HepG2 (cell line): ENCODE measurements around the gene SAXO1. TPM values are rescaled to one million over a fixed set of nuclear protein-coding genes. Genes with fewer than 3 reads are reported as not detected.

Source experiments
- ATAC-seq: fragments of 200-7000 bp; cut with Tn5 transposase; 3 replicates; pipeline ENCODE4 v1.9.1; 2020; ENCODE audit warnings: mild to moderate bottlenecking, moderate library complexity
- BruUV-seq: library from RNA; stranded (reverse); fragments of 400-500 nt; replicated peaks from 2 replicates; lab custom pipeline; 2021; lab: Mats Ljungman, UMichigan
- CTCF ChIA-PET: fragments of 300-600 bp; formaldehyde crosslinking; extraction: SDS; loops from one replicate; lab custom pipeline; 2021; ENCODE audit warnings: low total read pairs, inconsistent platforms, low intra/inter-chr PET ratio; lab: Yijun Ruan, JAX
- POLR2A ChIA-PET: fragments of 350-600 bp; sonication (Branson Sonifier 250); formaldehyde crosslinking; loops from one replicate; lab custom pipeline; 2020; ENCODE audit warnings: antibody characterized with exemption, inconsistent platforms; lab: Yijun Ruan, JAX
- DNase-seq: peaks from one replicate; pipeline ENCODE4 v3.0.0-alpha.2; 2015; ENCODE audit warnings: low spot score
- FAIRE-seq: peaks from 3 replicates; lab custom pipeline; 2011; peaks lifted over from hg19 to GRCh38; lab: Jason Lieb, UNC
- H2AFZ ChIP-seq: one replicate; pipeline ENCODE4 v1.6.1; 2011; ENCODE audit warnings: low read length, inconsistent platforms
- H3K27ac ChIP-seq: fragments of 300-600 bp; 3 replicates; pipeline ENCODE4 v1.8.0; 2011; ENCODE audit warnings: mixed run types, mild to moderate bottlenecking, mixed read lengths, low read length, inconsistent platforms; ENCODE audit not compliant: insufficient read depth; ENCODE audit errors: extremely low read length
- H3K27me3 ChIP-seq, 2 experiments: fragments of 200-600 bp in 1 of 2; 2 replicates in 1 of 2; 3 replicates in 1 of 2; pipeline versions ENCODE4 v1.6.0 to v1.8.0; 2011; ENCODE audit warnings: low read length in 2 of 2, mild to moderate bottlenecking in 2 of 2, moderate library complexity in 2 of 2, inconsistent platforms in 1 of 2; ENCODE audit not compliant: insufficient read depth in 2 of 2, control insufficient read depth in 1 of 2
- H3K36me3 ChIP-seq, 2 experiments: fragments of 200-600 bp in 1 of 2; replicated peaks in 1 of 2; 2 replicates in 1 of 2; 3 replicates in 1 of 2; pipeline versions ENCODE4 v1.5.1 to v1.8.0; 2011; ENCODE audit warnings: low read length in 2 of 2, inconsistent platforms in 1 of 2; ENCODE audit not compliant: insufficient read depth in 2 of 2, control insufficient read depth in 1 of 2
- H3K4me1 ChIP-seq: 2 replicates; pipeline ENCODE4 v1.5.1; 2012; ENCODE audit warnings: low read length, inconsistent platforms; ENCODE audit not compliant: insufficient read depth
- H3K4me2 ChIP-seq: 2 replicates; pipeline ENCODE4 v1.6.0; 2011; ENCODE audit warnings: low read depth, low read length, inconsistent platforms
- H3K4me3 ChIP-seq, 3 experiments: fragments of 200-600 bp in 1 of 3; sonication (generic), shearing (Covaris generic) in 1 of 3; replicated peaks in 1 of 3; 2 replicates each; pipeline ENCODE4 v1.5.1; 2011 to 2016; ENCODE audit warnings: low read length in 3 of 3, inconsistent platforms in 2 of 3, low read depth in 2 of 3, mild to moderate bottlenecking in 2 of 3, control low read depth in 1 of 3, mixed read lengths in 1 of 3; ENCODE audit not compliant: insufficient read depth in 1 of 3
- H3K79me2 ChIP-seq: one replicate; pipeline ENCODE4 v1.6.1; 2011; ENCODE audit warnings: low read length, inconsistent platforms; ENCODE audit not compliant: insufficient read depth
- H3K9ac ChIP-seq: 2 replicates; pipeline ENCODE4 v1.6.0; 2011; ENCODE audit warnings: mild to moderate bottlenecking, low read depth, low read length, inconsistent platforms; ENCODE audit not compliant: insufficient read depth
- H3K9me3 ChIP-seq: 2 replicates; pipeline ENCODE4 v1.5.1; 2012; ENCODE audit warnings: mild to moderate bottlenecking, low read length
- H4K20me1 ChIP-seq: 2 replicates; pipeline ENCODE4 v1.6.0; 2011; ENCODE audit warnings: inconsistent platforms, mild to moderate bottlenecking, low read length, moderate library complexity; ENCODE audit not compliant: insufficient read depth
- CHD2 ChIP-seq: IDR thresholded peaks from 2 replicates; pipeline ENCODE4 v1.6.1; 2011; ENCODE audit warnings: low read depth, low read length, improper control_type of control experiment
- CREB1 ChIP-seq, 2 experiments: fragments of 450-650 bp in 1 of 2; IDR thresholded peaks; 2 replicates each; pipeline ENCODE4 v1.6.1; 2016 to 2017; ENCODE audit warnings: control low read depth in 1 of 2, mild to moderate bottlenecking in 1 of 2, missing compliant biosample characterization in 1 of 2, missing genetic modification characterization in 1 of 2
- DMAP1 ChIP-seq: IDR thresholded peaks from 2 replicates; pipeline ENCODE4 v1.6.1; 2016
- FOXC1 ChIP-seq: sonication (generic); formaldehyde crosslinking; IDR thresholded peaks from 2 replicates; pipeline ENCODE4 v1.8.0; 2022; ENCODE audit warnings: mild to moderate bottlenecking, missing genetic modification reagents, borderline replicate concordance
- GABPB1 ChIP-seq: IDR thresholded peaks from 2 replicates; pipeline ENCODE4 v1.6.1; 2016; ENCODE audit warnings: mild to moderate bottlenecking, missing genetic modification reagents, moderate library complexity, missing compliant biosample characterization
- HMGA1 ChIP-seq: sonication (generic); formaldehyde crosslinking; conservative IDR thresholded peaks from 2 replicates; pipeline ENCODE4 v1.4.0; 2020; ENCODE audit warnings: missing genetic modification reagents
- KLF6 ChIP-seq: IDR thresholded peaks from 2 replicates; pipeline ENCODE4 v1.8.0; 2016; ENCODE audit warnings: missing biosample characterization, missing genetic modification reagents
- KMT2A ChIP-seq: sonication (generic); formaldehyde crosslinking; IDR thresholded peaks from 2 replicates; pipeline ENCODE4 v1.4.0; 2020; ENCODE audit warnings: missing genetic modification reagents
- MEIS2 ChIP-seq: sonication (generic); formaldehyde crosslinking; IDR thresholded peaks from 2 replicates; pipeline ENCODE4 v1.9.0; 2021; ENCODE audit warnings: mild to moderate bottlenecking, missing genetic modification reagents
- MYNN ChIP-seq: sonication (generic); formaldehyde crosslinking; IDR thresholded peaks from 2 replicates; pipeline ENCODE4 v1.4.0; 2020; ENCODE audit warnings: mild to moderate bottlenecking, low read depth, missing genetic modification reagents
- RFX5 ChIP-seq: IDR thresholded peaks from 2 replicates; pipeline ENCODE4 v1.6.1; 2011; ENCODE audit warnings: low read depth, low read length, improper control_type of control experiment
- SALL1 ChIP-seq: sonication (generic); formaldehyde crosslinking; IDR thresholded peaks from 2 replicates; pipeline ENCODE4 v1.8.0; 2022; ENCODE audit warnings: mild to moderate bottlenecking, missing genetic modification reagents
- SMAD9 ChIP-seq: sonication (generic); formaldehyde crosslinking; IDR thresholded peaks from 2 replicates; pipeline ENCODE4 v1.5.1; 2020; ENCODE audit warnings: mild to moderate bottlenecking, missing genetic modification reagents
- ZNF552 ChIP-seq: sonication (generic); formaldehyde crosslinking; IDR thresholded peaks from 2 replicates; pipeline ENCODE4 v1.9.0; 2022; ENCODE audit warnings: missing genetic modification reagents, mild to moderate bottlenecking, borderline replicate concordance
- ZNF572 ChIP-seq: sonication (generic); formaldehyde crosslinking; IDR thresholded peaks from 2 replicates; pipeline ENCODE4 v1.5.1; 2020; ENCODE audit warnings: mild to moderate bottlenecking, missing genetic modification reagents
- ZNF616 ChIP-seq: sonication (generic); formaldehyde crosslinking; IDR thresholded peaks from 2 replicates; pipeline ENCODE4 v1.5.0; 2020; ENCODE audit warnings: low read depth, mild to moderate bottlenecking, missing genetic modification reagents
- in situ Hi-C: cut with HindIII; loops from 2 replicates; pipeline ENCODE4 v1.10.0; 2017; ENCODE audit warnings: low pct_unique_long_range_greater_than_20kb; ENCODE audit not compliant: extremely low pct_ligation_motif_present
- intact Hi-C: fragments of 100-400 bp; cut with micrococcal nuclease; formaldehyde crosslinking; loops from one replicate; pipeline ENCODE4 v1.10.0; 2022; ENCODE audit not compliant: unreplicated experiment
- polyA plus RNA-seq, 8 experiments: library from polyadenylated mRNA; depleted of rRNA in 3 of 8; stranded (reverse) in 7 of 8; unstranded in 1 of 8; fragments of >200 nt; fragmentation: Illumina TruSeq in 4 of 8; extraction: Trizol in 4 of 8; gene quantifications; 2 replicates each; pipeline versions ENCODE4 v1.2.1 to v1.2.3, GENCODE V29; 2011 to 2016; ENCODE audit warnings: low read depth in 4 of 8, missing spikeins in 1 of 8, mixed read lengths in 1 of 8; ENCODE audit not compliant: insufficient read depth in 1 of 8
- total RNA-seq, 5 experiments: library from RNA; depleted of rRNA; stranded (reverse); fragments of >200 nt; fragmentation: Illumina TruSeq; extraction: Trizol; gene quantifications; 2 replicates each; pipeline ENCODE4 v1.2.3, GENCODE V29; 2016; ENCODE audit warnings: low read depth in 1 of 5
- TF ChIP-seq, protein P1 (sequence below): sonication (generic); formaldehyde crosslinking; IDR thresholded peaks from 2 replicates; pipeline ENCODE4 v1.5.1; 2020; ENCODE audit warnings: missing genetic modification reagents, mild to moderate bottlenecking, borderline replicate concordance
- TF ChIP-seq, protein P2 (sequence below): sonication (generic); formaldehyde crosslinking; IDR thresholded peaks from 2 replicates; pipeline ENCODE4 v1.4.0; 2020; ENCODE audit warnings: mild to moderate bottlenecking, missing genetic modification reagents
- TF ChIP-seq, protein P3 (sequence below): sonication (generic); formaldehyde crosslinking; IDR thresholded peaks from 2 replicates; pipeline ENCODE4 v1.5.0; 2020; ENCODE audit warnings: missing genetic modification reagents

SAXO1 gene
- total and polyA plus RNA-seq, 2 of the 13 experiments (the other 11 are each of a cell fraction or from before 2014, with no cell fraction given), result not detected

GRCh38 chr9:18988003-18988402 is 45.0 kb downstream of the SAXO1 start:
- no peak for TF ChIP-seq ZNF616
- TF ChIP-seq, protein P1, sequence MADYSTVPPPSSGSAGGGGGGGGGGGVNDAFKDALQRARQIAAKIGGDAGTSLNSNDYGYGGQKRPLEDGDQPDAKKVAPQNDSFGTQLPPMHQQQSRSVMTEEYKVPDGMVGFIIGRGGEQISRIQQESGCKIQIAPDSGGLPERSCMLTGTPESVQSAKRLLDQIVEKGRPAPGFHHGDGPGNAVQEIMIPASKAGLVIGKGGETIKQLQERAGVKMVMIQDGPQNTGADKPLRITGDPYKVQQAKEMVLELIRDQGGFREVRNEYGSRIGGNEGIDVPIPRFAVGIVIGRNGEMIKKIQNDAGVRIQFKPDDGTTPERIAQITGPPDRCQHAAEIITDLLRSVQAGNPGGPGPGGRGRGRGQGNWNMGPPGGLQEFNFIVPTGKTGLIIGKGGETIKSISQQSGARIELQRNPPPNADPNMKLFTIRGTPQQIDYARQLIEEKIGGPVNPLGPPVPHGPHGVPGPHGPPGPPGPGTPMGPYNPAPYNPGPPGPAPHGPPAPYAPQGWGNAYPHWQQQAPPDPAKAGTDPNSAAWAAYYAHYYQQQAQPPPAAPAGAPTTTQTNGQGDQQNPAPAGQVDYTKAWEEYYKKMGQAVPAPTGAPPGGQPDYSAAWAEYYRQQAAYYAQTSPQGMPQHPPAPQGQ (CRISPR knock-in tag), result no peak
- no peak for TF ChIP-seq MYNN
- no peak for TF ChIP-seq MEIS2 (CRISPR knock-in tag)
- TF ChIP-seq ZNF552 (CRISPR knock-in tag), result no peak
- TF ChIP-seq GABPB1 (CRISPR knock-in tag), result no peak
- TF ChIP-seq SMAD9 (CRISPR knock-in tag), result no peak
- no peak for TF ChIP-seq FOXC1 (CRISPR knock-in tag)
- no peak for TF ChIP-seq KMT2A (CRISPR knock-in tag)
- TF ChIP-seq, protein P2, sequence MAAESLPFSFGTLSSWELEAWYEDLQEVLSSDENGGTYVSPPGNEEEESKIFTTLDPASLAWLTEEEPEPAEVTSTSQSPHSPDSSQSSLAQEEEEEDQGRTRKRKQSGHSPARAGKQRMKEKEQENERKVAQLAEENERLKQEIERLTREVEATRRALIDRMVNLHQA (CRISPR knock-in tag), result no peak
- TF ChIP-seq DMAP1 (CRISPR knock-in tag), result no peak
- TF ChIP-seq CHD2, result no peak
- TF ChIP-seq, protein P3, sequence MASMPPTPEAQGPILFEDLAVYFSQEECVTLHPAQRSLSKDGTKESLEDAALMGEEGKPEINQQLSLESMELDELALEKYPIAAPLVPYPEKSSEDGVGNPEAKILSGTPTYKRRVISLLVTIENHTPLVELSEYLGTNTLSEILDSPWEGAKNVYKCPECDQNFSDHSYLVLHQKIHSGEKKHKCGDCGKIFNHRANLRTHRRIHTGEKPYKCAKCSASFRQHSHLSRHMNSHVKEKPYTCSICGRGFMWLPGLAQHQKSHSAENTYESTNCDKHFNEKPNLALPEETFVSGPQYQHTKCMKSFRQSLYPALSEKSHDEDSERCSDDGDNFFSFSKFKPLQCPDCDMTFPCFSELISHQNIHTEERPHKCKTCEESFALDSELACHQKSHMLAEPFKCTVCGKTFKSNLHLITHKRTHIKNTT (CRISPR knock-in tag), result no peak
- no peak for TF ChIP-seq KLF6 (CRISPR knock-in tag)
- no peak for TF ChIP-seq HMGA1 (CRISPR knock-in tag)
- TF ChIP-seq SALL1 (CRISPR knock-in tag), result no peak
- TF ChIP-seq RFX5, result no peak
- TF ChIP-seq CREB1 (IDR thresholded peaks at IDR 0.05), result no peak
- no peak for TF ChIP-seq CREB1 (CRISPR knock-in tag; IDR thresholded peaks at IDR 0.05)
- TF ChIP-seq ZNF572, result no peak
- Histone ChIP-seq H3K27me3 (no peaks in the 10 kb centered on the region), H3K4me3 (no peak overlapping the region), H3K79me2 (no peaks in the 10 kb centered on the region), H3K36me3 (no peaks in the 10 kb centered on the region), H3K9ac (no peak overlapping the region), H3K9me3 (no peaks in the 10 kb centered on the region), H3K4me1 (no peaks in the 10 kb centered on the region), H2AFZ (no peak overlapping the region), H3K4me2 (no peak overlapping the region), H4K20me1 (no peaks in the 10 kb centered on the region), H3K27ac (no peak overlapping the region)
- FAIRE-seq, result no peak
- ATAC-seq, result no peak
- intact Hi-C loops (no loop called here), in situ Hi-C loops (no loop called here)
- no TSS peak for BruUV-seq
- POLR2A ChIA-PET, result no interaction called here
- CTCF ChIA-PET, result no interaction called here
- no peak for DNase-seq
